Keratinocyte (primary cell): ENCODE results near the gene LMBR1L. TPM values are rescaled to one million over a fixed set of nuclear protein-coding genes. Genes with fewer than 3 reads are reported as not detected.

Source experiments
- DNase-seq: peaks from one replicate; pipeline ENCODE4 v3.0.0-alpha.2; 2011; ENCODE audit warnings: low read depth, missing footprints, low spot score
- FAIRE-seq: peaks from 2 replicates; lab custom pipeline; 2011; peaks lifted over from hg19 to GRCh38; lab: Jason Lieb, UNC
- H2AFZ ChIP-seq: 2 replicates; pipeline ENCODE4 v1.6.0; 2012; ENCODE audit warnings: low read length, control low read depth, inconsistent platforms; ENCODE audit not compliant: control insufficient read depth
- H3K27ac ChIP-seq: 2 replicates; pipeline ENCODE4 v1.5.1; 2011; ENCODE audit warnings: low read length; ENCODE audit not compliant: control insufficient read depth, insufficient read depth
- H3K27me3 ChIP-seq: 3 replicates; pipeline ENCODE4 v1.6.0; 2011; ENCODE audit warnings: low read length; ENCODE audit not compliant: control insufficient read depth, insufficient read depth; ENCODE audit errors: extremely low read depth
- H3K36me3 ChIP-seq, 2 experiments: 2 replicates in 1 of 2; 3 replicates in 1 of 2; pipeline ENCODE4 v1.5.1; 2011; ENCODE audit warnings: low read length in 2 of 2, mild to moderate bottlenecking in 1 of 2; ENCODE audit not compliant: control insufficient read depth in 2 of 2, insufficient read depth in 2 of 2; ENCODE audit errors: extremely low read depth in 1 of 2
- H3K4me1 ChIP-seq: 3 replicates; pipeline ENCODE4 v1.5.1; 2011; ENCODE audit warnings: low read length; ENCODE audit not compliant: control insufficient read depth, insufficient read depth; ENCODE audit errors: extremely low read depth
- H3K4me2 ChIP-seq: 3 replicates; pipeline ENCODE4 v1.6.0; 2011; ENCODE audit warnings: low read depth, low read length; ENCODE audit not compliant: control insufficient read depth, insufficient read depth; ENCODE audit errors: extremely low read depth
- H3K4me3 ChIP-seq, 3 experiments: fragments of 200-600 bp in 1 of 3; sonication (generic) in 1 of 3; 2 replicates in 2 of 3; 3 replicates in 1 of 3; pipeline ENCODE4 v1.5.1; 2011 to 2016; ENCODE audit warnings: low read length in 3 of 3, mild to moderate bottlenecking in 3 of 3, control low read depth in 2 of 3, inconsistent platforms in 1 of 3, low read depth in 1 of 3, mixed read lengths in 1 of 3, mixed run types in 1 of 3, moderate library complexity in 1 of 3; ENCODE audit not compliant: control insufficient read depth in 2 of 3, insufficient read depth in 2 of 3; ENCODE audit errors: extremely low read depth in 1 of 3
- H3K79me2 ChIP-seq: 2 replicates; pipeline ENCODE4 v1.6.0; 2012; ENCODE audit warnings: low read length; ENCODE audit not compliant: control insufficient read depth, insufficient read depth
- H3K9ac ChIP-seq: 3 replicates; pipeline ENCODE4 v1.6.0; 2011; ENCODE audit warnings: low read length; ENCODE audit not compliant: control insufficient read depth, insufficient read depth; ENCODE audit errors: extremely low read depth
- H3K9me1 ChIP-seq: 3 replicates; pipeline ENCODE4 v1.6.0; 2011; ENCODE audit warnings: low read length; ENCODE audit not compliant: control insufficient read depth, insufficient read depth; ENCODE audit errors: extremely low read depth
- H3K9me3 ChIP-seq: 2 replicates; pipeline ENCODE4 v1.5.1; 2012; ENCODE audit warnings: low read depth, low read length; ENCODE audit not compliant: control insufficient read depth
- H4K20me1 ChIP-seq: 3 replicates; pipeline ENCODE4 v1.6.0; 2011; ENCODE audit warnings: low read length; ENCODE audit not compliant: control insufficient read depth, insufficient read depth; ENCODE audit errors: extremely low read depth
- EZH2 ChIP-seq: IDR thresholded peaks from one replicate; pipeline ENCODE4 v1.6.1; 2012; ENCODE audit warnings: inconsistent platforms, mild to moderate bottlenecking, low read length, moderate library complexity
- dilution Hi-C: fragments of 300-500 bp; cut with MboI; formaldehyde crosslinking; loops from one replicate; pipeline ENCODE4 v1.7.0; 2020; ENCODE audit warnings: low sequenced_read_pairs; ENCODE audit not compliant: extremely low pct_ligation_motif_present
- polyA plus RNA-seq, 5 experiments: library from polyadenylated mRNA; depleted of rRNA in 3 of 5; stranded (reverse) in 3 of 5; stranded (forward) in 1 of 5; unstranded in 1 of 5; fragments of >200 nt; gene quantifications; 1 replicate in 1 of 5; 2 replicates in 3 of 5; 3 replicates in 1 of 5; pipeline versions ENCODE4 v1.2.1 to v1.2.3, GENCODE V29; 2011 to 2012; ENCODE audit warnings: missing spikeins in 2 of 5, low read depth in 1 of 5, low replicate concordance in 1 of 5
- TF ChIP-seq, protein P1 (sequence below), 3 experiments: IDR thresholded peaks in 1 of 3; conservative IDR thresholded peaks in 1 of 3; optimal IDR thresholded peaks in 1 of 3; 2 replicates in 2 of 3; 3 replicates in 1 of 3; pipeline versions ENCODE3 to v1.5.1; 2011; ENCODE audit warnings: low read length in 3 of 3, mild to moderate bottlenecking in 3 of 3, moderate library complexity in 2 of 3, control low read depth in 1 of 3, inconsistent platforms in 1 of 3; ENCODE audit not compliant: insufficient read depth in 2 of 3; ENCODE audit errors: extremely low read depth in 1 of 3

Gene LMBR1L
- polyA plus RNA-seq, 1 donor (not counting 4 experiments of a cell fraction or from before 2014, with no cell fraction given): 30.1 TPM

DNA sequence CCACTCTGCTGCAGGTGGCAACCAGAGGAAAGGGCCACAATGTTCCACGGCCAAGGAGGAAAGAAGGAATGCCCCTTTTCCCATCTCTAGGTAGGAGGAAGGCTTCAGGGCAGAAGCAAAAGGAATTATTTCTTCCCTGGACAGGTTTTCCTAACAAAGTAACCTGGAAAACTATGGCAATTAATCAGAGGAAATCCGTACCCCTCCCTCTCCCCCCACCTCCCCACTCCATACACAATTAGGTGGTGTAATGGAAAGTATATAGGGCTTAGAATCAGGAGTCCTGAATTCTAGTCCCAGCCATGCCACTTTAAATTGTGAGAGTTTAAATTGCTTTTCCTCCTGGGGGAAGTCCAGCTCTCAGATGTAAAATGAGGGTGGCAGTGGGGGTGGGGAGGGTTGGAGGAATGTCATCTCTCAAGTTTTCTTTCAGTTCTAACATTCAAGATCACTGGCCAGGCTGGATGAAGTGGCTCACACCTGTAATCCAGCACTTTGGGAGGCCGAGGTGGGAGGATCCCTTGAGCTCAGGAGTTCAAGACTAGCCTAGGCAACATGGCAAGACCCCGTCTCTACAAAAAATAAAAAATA lies 17.7 kb downstream of the LMBR1L start:
- no peak for FAIRE-seq
- H3K4me1 ChIP-seq: peaks cover 14% of the 10 kb centered on the region

DNA sequence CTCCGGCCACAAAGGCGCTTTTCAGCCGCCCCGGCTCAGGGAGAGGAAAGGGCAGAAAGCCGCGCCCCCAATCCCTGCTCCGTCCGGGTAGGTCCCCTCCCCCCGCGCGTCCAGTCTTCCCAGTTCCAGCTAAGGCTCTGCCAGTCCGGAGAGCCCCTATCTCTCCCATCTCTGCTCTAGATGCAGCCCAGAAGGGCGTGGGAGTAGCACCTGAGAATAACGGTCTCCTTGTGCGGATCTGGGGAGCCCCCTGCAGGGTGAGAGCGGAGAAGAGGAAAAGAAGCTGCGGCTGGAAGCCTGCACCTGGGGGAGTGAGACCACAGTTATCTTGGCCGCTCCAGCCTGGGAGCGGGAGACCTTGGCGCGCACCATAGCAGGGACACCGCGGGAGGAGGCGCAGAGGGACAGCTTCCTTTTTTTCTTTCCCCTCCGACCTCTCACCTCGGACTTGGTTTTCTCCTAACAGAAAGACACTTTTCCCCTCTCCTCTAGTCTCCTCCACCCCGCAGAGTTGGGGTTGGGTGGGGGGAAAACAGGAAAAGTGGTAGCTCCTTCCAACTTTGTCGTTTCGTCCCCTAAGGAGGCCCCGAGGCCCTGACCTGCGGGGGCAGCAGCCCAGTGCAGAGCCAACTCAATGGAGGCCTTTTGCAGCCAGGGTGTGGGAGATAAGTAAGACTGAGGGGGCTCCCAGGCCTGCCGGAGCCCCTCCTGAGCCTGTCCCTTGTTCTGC lies 18.4 kb downstream of the LMBR1L start:
- no peak overlapping the region for H3K27ac ChIP-seq
- no peaks in the 10 kb centered on the region for H4K20me1 ChIP-seq
- no peak overlapping the region for H3K4me3 ChIP-seq
- peaks cover 73% of the 10 kb centered on the region for H3K27me3 ChIP-seq
- dilution Hi-C loops: no loop called here
- DNase-seq: no peak
- FAIRE-seq: no peak
- peak; percentile 51 for TF ChIP-seq EZH2
- TF ChIP-seq, protein P1, sequence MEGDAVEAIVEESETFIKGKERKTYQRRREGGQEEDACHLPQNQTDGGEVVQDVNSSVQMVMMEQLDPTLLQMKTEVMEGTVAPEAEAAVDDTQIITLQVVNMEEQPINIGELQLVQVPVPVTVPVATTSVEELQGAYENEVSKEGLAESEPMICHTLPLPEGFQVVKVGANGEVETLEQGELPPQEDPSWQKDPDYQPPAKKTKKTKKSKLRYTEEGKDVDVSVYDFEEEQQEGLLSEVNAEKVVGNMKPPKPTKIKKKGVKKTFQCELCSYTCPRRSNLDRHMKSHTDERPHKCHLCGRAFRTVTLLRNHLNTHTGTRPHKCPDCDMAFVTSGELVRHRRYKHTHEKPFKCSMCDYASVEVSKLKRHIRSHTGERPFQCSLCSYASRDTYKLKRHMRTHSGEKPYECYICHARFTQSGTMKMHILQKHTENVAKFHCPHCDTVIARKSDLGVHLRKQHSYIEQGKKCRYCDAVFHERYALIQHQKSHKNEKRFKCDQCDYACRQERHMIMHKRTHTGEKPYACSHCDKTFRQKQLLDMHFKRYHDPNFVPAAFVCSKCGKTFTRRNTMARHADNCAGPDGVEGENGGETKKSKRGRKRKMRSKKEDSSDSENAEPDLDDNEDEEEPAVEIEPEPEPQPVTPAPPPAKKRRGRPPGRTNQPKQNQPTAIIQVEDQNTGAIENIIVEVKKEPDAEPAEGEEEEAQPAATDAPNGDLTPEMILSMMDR (optimal IDR thresholded peaks at IDR 0.05 in 1 of 3, IDR thresholded peaks at IDR 0.05 in 1 of 3, conservative IDR thresholded peaks at IDR 0.05 in 1 of 3; ENCODE audit: extremely low read depth in 1 of 3, insufficient read depth in 2 of 3, low read length in 3 of 3): peak; percentile 32 to 51 (median 45)
- H3K4me2 ChIP-seq: peak overlapping the region; percentile 40
- H3K4me1 ChIP-seq: peaks cover 14% of the 10 kb centered on the region
- H3K9me1 ChIP-seq: no peaks in the 10 kb centered on the region
- no peaks in the 10 kb centered on the region for H3K79me2 ChIP-seq
- H3K9ac ChIP-seq: no peak overlapping the region
- H3K9me3 ChIP-seq: no peaks in the 10 kb centered on the region
- H2AFZ ChIP-seq: no peak overlapping the region
- peaks cover 4 to 6% of the 10 kb centered on the region in 2 experiments for H3K36me3 ChIP-seq

More for the DNA sequence above, 17.7 kb downstream of the LMBR1L start:
- no peaks in the 10 kb centered on the region for H3K9me3 ChIP-seq
- no peak for DNase-seq
- dilution Hi-C loops: no loop called here
- H3K79me2 ChIP-seq: no peaks in the 10 kb centered on the region
- H3K36me3 ChIP-seq: peaks cover 7 to 11% of the 10 kb centered on the region in 2 experiments
- H3K27me3 ChIP-seq: peaks cover 73% of the 10 kb centered on the region
- no peak overlapping the region for H3K9ac ChIP-seq
- no peak overlapping the region for H3K4me3 ChIP-seq
- no peak overlapping the region for H2AFZ ChIP-seq
- H3K9me1 ChIP-seq: no peaks in the 10 kb centered on the region
- no peak overlapping the region for H3K27ac ChIP-seq
- H4K20me1 ChIP-seq: no peaks in the 10 kb centered on the region
- H3K4me2 ChIP-seq: no peak overlapping the region
- TF ChIP-seq EZH2: no peak
- TF ChIP-seq, protein P1 (optimal IDR thresholded peaks at IDR 0.05 in 1 of 3, IDR thresholded peaks at IDR 0.05 in 1 of 3, conservative IDR thresholded peaks at IDR 0.05 in 1 of 3; ENCODE audit: extremely low read depth in 1 of 3, insufficient read depth in 2 of 3, low read length in 3 of 3): no peak
